Right hindlimb (tissue), 1 donor: ENCODE measurements around the gene ZGPAT.
"Not testable (repeated sequence)": the region's sequence is repeated elsewhere in the genome, so short reads cannot be mapped to it uniquely, and the experiment has no call there.

Source experiments
- DNase-seq: peaks from one replicate; pipeline ENCODE4 v3.0.0-alpha.2; 2018

ZGPAT gene

DNA sequence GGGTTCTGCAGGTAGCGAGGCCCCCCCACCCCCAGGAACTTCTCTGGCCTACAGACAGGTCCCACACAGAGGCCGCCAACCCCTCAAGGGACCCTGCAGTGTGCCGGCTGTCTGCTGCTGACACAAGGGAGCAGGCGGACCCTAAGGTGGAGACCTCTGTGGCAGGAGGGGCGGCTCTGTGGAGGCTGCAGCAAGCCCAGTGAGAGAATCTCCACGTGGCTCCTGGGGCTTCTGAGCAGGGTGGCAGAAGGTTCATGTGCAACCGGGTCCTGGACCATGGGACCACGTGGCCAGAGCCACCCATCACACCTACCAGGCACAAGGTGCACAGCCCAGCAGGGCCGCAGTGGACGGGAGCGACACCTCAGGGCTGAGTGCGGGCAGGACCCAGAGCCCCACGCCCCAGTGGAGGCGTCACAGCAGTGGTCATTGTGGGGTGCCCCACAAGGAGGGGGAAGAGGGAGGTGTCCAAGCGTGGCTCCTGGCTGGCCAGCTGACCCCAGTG is 4.3 kb upstream of the ZGPAT start:
- no peak for DNase-seq

DNA sequence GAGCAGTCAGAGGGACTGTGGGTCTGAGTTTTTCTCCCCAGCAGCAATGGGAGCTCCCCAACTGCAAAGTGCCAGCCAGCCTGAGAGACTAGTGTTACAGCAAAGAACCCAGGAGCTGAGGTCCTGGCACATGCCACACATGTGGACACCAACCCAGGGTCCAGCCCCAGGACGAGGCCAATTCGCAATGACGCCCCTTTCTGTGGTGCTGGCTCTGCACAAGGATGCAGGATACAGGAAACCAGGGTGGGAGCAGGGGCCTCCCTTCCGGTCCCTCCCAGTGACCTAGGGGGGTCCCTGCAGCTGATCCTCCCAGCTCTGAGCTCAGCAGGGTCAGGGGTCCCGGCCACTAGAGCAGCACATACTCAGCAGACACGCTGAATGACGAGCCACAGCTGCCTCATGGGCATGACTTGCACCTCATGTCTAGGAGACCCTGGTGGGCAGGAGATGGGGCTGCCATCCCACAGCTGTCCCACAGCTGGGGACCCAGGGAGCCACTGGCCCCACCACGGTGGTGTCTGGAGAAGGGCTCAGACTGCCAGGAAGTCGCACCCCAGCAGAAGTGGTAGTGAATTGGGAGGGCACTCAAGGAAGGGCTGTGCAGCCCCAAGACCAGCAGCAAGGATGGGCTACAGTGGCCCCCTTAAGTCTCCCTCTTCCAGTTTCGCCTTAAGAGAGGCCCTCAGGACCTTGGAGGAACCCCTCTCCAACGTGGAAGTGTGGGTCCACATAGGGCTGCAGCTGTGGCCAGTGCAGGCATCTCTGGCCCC is 3.7 kb upstream of the ZGPAT start:
- DNase-seq, result no peak

DNA sequence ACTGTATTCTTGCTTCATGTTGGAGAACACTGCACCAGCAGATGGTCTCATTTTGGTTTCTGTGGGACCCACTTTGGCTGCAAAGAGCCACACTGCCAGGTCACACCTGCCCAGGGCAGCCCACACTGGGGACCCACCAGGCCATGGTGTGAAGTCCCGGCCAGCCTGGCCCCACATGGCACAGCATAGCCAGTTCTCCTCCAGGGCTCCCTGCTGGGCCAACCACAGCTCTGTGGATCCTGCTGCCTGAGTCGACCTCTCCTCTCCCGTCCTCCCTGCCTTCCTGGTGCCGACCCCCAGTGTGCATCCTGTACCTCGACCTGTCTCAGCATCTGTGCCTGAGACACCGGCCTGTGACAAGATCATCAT is 3.1 kb upstream of the ZGPAT start:
- peak; percentile 13 for DNase-seq

DNA sequence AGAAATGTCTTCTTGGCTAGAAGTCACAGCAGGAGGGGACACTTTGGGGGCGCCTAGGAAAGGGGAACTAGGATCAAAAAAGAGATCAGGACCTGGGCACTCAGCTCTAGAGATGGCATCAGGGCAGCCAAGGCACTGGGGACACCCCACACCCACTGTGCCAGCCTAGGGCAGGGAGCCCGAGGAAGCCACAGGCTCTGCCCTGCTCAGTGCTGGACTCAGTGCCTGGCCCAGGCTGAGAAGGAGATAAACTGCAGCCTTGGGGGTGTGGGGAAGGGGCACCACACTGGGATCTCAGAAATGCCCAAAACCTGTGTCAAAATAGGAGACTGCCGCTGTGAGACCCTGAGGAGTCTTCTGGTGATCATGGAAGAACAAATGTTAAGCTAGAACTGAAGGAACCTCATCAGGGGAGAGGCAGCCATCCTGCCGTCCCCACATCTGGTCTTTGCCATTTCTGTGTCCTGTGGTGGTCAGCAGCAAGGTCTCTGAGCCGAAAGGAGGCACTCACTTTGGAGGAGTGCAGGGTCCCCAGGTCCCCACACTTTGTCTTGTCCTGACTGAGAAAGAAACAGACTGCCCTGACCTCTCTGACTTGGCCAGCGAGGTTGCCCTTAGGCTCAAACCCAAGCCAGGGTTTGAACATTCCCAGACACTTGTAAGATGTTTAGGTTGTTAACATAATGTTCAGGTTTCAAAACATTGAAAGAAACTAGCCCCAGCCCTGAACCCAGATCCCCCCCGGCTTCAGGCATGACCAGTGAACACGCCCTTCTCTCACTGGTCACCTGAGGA is 2.4 kb upstream of the ZGPAT start:
- no peak for DNase-seq

DNA sequence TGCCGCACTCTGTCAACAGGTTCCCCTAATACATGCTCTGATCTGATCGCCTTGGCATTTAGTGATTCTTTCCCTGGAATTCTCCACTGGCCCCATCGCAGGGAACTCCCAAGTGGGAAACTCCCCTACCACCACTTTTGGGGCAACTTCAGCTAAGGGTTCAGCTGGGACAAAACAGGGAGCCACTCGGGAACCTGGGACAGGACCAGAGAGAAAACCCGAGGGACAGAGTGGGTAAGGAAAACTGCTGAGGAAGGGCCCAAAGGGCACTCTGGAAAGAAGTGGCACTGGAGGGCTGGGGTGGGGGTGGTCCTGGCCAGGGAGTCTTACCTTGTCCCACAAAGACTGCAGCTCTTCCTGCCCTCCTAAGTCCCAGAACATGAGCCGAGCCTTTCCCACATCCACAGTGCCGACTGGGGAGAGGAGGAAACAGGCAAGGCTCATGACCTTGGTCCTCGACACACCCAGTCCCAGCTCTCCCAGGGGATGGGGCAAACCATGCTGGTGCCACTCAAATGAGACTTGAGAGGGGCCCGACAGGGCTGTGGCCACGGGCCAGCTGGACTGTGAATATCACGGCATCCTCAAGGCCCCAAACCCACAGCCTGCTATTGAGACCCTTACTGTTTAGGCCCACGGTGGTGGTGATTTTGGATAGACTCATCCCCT is 1.7 kb upstream of the ZGPAT start:
- no peak for DNase-seq

DNA sequence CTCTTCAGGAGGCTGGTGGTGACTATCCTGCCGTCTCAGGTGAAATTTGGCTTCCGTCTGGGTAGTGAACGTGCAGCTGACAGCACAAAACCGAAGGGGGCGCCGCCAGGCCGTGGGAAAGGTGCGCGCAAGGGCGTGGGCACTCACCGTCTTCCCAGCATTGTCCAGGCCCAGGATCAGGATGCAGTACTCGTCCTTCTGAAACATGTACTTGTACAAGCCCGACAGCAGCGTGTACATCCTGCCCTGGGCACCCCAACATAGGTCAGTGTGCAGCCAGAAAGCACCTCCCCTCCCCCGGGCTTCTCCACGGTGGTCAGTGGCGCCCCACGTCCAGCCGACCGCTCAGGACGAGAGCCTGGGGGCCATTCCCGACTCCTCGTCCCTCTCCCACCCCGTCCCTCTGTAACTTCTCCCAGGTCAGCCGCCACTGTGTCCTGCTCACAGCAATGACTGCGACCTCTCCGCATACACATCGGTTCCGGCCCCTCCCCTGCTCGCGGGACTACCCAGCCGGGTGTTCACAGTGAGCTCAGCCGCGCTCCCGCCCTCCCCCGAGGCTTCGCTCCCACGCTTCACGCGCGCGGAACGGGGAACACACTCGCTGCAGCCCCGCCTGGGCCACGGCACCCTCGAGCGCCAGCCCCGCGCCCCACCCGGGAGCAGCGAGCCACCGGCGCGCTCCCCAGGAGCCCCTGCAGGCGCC is 834 bp upstream of the ZGPAT start:
- peak; percentile 59 for DNase-seq

DNA sequence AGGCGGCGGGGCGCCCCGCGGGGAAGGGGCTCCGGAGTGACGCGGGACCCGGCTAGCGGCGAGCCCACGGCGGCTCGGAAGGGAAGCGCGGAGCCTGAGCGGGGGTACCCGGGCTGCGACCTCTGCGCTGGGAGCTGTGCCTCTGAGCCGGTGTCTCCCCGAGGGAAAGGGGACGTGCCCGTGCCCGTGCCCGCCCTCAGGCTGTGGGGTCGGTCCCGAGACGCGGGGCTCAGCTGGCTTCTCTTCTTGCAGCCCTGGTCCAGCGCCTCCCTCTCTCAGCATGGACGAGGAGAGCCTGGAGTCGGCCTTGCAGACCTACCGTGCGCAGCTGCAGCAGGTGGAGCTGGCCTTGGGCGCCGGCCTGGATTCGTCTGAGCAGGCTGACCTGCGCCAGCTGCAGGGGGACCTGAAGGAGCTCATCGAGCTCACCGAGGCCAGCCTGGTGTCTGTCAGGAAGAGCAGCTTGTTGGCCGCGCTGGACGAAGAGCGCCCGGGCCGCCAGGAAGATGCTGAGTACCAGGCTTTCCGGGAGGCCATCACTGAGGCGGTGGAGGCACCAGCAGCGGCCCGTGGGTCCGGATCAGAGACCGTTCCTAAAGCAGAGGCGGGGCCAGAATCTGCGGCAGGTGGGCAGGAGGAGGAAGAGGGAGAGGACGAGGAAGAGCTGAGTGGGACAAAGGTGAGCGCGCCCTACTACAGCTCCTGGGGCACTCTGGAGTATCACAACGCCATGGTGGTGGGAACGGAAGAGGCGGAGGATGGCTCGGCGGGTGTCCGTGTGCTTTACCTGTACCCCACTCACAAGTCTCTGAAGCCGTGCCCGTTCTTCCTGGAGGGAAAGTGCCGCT is 686 bp downstream of the ZGPAT start:
- peak; percentile 28 for DNase-seq

DNA sequence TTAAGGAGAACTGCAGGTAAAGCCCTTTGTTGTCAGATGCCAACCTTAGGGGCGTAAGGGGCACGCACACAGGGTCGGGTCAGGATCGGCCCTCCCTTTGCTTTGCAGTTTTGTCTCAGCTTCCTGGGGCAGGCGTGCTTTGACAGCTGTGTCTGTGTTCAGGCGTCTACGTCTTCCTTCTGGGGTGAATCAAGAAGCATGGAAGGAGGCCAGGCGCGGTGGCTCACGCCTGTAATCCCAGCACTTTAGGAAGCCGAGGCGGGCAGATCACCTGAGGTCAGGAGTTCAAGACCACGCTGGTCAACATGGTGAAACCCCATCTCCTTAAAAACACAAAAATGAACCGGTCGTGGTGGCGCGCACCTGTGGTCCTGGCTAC is 1.3 kb downstream of the ZGPAT start:
- DNase-seq, result peak; percentile 20

DNA sequence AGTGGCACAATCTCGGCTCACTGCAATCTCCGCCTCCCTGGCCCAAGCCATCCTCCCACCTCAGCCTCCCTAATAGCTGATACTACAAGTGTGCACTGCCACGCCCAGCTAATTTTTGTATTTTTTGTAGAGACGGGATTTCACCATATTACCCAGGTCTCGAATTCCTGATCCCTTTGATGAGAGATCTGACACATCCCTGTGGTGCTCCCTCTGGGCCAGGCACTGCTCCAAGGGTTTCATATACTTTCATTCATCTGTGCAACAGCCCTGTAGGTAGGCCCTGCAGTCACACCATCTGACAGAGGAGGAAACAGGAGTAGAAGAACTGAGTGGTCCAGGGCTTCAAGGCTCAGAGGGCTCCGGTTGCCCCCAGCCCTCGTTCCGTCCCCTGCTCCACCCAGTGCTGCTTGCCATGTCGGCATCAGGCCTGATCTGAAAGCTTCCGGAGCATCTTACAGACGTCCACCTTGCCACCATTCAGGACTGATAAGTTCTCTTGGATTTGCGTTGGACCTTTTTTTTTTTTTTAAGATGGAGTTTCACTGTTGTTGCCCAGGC is 3.3 kb downstream of the ZGPAT start:
- no peak for DNase-seq

DNA sequence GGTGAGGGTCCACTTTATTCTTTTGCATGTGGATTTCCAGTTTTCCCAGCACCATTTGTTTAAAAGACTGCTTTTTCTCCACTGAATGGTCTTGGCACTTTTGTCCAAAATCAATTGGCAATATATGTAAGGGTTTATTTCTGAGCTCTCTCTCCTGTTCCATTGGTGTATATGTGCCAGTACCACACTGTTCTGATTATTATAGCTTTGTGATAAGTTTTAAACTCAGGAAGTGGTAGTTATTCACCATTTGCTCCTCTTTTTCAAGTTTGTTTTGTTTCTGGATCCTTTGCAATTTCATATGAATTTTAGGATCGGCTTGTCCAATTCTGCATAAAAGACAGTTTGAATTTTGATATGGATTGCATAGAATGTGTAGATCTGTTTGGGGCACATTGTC is 4.4 kb downstream of the ZGPAT start:
- no peak for DNase-seq

DNA sequence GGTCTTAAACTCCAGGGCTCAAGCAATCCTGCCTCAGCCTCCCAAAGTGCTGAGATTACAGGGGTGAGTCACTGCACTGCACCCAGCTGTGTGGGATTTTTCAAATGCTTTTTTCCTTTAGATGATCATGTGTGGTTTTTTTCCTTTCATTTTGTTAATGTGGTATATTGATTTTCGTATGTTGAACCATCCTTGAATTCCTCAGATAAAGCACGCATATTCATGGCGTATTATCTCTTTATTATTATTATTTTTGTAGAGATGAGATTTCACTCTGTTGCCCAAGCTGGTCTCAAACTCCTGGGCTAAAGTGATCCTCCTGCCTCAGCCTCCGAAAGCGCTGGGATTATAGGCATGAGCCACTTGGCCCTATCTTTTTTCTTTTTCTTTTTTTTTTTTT is 7.0 kb downstream of the ZGPAT start:
- DNase-seq, result no peak

DNA sequence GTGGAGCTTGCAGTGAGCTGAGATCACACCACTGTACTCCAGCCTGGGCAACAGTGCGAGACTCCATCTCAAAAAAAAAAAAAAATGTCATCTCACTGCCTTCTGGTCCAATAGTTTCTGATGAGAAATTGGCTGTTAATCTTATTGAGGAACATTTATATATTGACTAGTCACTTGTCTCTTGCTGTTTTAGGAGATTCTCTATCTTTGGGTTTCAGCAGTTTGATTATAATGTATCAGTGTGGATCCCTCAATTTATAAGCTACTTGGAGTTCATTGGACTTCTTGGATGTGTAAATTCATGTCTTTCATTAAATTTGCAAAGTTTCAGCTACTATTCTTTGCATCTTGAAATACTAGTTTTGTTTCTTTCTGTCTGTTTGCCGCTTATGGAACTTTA is 11.2 kb downstream of the ZGPAT start:
- no peak for DNase-seq

DNA sequence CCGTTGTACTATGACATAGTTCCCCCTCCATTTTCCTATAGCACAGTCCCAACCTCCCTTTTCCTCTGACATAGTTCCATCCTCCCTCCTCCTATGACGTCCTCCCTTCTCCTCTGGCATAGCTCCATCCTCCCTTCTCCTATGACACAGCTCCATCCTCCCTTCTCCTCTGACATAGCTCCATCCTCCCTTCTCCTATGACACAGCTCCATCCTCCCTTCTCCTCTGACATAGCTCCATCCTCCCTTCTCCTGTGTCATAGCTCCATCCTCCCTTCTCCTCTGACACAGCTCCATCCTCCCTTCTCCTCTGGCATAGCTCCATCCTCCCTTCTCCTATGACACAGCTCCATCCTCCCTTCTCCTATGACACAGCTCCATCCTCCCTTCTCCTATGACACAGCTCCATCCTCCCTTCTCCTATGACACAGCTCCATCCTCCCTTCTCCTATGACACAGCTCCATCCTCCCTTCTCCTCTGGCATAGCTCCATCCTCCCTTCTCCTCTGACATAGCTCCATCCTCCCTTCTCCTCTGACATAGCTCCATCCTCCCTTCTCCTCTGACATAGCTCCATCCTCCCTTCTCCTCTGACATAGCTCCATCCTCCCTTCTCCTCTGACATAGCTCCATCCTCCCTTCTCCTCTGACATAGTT is 15.3 kb downstream of the ZGPAT start:
- not testable (repeated sequence) for DNase-seq

DNA sequence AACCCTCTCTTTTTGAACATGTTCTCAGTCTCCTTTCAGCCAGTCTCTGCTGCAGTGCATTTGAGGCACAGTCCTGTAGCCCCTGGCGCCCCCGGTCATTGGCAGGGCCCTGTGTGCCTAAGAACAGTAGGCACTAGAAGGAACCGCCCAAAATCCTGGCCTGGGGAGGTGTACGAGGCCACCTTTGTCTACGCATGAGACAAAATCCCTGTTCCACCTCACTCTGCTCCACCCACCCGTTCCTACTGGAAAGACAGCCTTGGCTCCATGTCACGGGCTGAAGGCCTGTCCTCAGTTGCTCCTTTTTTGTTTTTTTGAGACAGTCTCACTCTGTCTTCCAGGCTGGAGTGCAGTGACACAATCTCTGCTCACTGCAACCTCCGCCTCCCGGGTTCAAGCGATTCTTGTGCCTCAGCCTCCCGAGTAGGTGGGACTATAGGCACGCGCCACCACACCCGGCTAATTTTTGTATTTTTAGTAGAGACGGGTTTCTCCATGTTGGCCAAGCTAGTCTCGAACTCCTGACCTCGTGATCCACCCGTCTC is 22.4 kb downstream of the ZGPAT start:
- DNase-seq, result not testable (repeated sequence)

DNA sequence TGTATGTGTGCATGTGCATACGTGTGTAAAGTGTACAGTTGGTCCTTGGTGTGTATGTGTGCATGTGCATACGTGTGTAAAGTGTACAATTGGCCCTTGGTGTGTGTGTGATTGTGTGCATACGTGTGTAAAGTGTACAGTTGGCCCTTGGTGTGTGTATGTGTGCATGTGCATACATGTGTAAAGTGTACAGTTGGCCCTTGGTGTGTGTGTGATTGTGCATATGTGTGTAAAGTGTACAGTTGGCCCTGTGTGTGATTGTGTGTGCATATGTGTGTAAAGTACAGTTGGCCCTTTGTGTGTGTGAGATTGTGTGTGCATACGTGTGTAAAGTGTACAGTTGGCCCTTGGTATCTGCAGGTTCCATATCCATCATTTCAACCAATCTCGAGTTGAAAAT is 23.6 kb downstream of the ZGPAT start:
- no peak for DNase-seq

DNA sequence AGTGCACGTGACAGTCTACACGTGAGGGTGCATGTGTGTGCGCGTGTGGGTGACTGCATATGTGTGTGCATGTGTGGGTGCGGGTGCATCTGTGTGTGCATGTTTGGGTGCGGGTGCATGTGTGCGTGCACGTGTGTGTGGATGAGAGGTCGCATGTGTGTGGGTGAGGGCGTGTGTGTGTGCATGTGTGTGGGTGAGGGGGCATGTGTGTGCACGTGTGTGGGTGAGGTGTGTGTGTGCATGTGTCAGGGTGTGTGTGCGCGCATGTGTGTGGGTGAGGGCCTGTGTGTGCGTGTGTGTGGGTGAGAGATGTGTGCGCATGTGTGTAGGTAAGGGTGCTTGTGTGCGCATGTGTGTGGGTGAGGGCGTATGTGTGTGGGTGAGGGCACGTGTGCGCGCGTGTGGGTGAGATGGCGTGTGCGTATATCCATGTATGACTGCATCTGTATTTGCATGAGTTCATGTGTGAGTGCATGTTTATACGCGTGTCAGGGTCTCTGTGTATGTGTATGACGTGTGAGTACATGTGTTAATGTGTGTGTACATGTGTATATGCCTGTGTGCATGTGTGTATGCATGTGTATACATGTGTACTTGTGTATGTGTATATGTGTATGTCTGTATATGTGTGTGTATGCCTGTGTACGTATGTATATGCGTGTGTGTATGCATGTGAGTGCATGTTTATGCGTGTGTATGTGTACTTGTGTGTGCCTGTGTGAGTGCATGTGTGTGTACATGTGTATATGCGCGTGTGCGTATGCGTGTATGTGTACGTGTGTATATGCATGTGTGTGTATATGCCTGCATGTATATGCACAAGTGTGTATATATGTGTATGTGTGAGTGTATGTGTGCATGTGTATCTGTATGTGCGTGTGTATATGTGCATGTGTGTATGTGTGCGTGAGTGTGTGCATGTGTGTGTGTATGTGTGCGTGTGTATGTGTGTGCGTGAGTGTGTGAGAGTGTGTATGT is 24.6 kb downstream of the ZGPAT start:
- DNase-seq, result no peak

DNA sequence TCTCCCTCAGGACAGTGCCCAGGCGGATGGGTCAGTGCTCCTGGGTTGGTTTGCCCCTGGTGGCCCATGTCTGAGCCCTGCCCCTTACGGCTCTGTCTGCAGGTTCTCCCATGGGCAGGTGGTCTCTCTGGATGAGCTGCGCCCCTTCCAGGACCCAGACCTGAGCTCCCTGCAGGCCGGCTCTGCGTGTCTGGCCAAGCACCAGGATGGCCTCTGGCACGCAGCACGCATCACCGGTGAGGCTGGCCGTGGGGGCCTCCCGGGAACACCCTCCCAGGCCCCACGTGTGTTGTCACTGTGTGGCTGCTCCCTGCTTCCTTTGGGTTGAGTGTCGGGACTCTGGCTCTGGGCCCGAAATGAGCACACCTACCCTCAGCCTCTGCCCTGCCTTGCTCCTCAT is 25.3 kb downstream of the ZGPAT start:
- no peak for DNase-seq

DNA sequence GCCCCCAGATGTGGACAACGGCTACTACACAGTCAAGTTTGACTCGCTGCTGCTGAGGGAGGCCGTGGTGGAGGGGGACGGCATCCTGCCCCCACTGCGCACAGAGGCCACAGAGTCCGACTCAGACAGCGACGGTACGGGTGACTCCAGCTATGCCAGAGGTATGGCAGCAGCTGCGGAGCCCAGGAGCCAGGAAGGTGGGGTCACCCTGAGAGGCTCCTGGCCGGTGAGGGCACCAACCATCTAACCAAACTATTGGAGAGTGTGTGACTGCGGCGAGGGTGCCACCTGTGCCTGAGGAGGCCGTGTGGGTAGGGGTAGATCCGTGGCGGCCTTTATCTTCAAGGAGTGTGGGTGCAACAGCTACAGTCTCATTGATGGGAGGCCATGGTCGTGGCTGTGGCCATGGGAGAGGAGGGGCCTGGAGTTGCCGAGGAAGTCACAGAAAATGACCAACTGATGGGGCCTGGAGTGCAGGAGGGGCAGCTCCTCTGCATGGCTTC is 25.8 kb downstream of the ZGPAT start:
- no peak for DNase-seq
